HG02678 (cell line): ENCODE data around the gene PEX11A.

Experiments used
- ATAC-seq: cut with Tn5 transposase; IDR thresholded peaks from one replicate; pipeline ENCODE4 v1.9.1; 2021; ENCODE audit warnings: mild to moderate bottlenecking, moderate library complexity; ENCODE audit not compliant: unreplicated experiment

The PEX11A gene

GRCh38 chr15:89677381-89677780 lies 13.2 kb downstream of the PEX11A start:
- ATAC-seq = no peak

- ATAC-seq = no peak
Measured at GRCh38 chr15:89675606-89676005, 14.9 kb downstream of the PEX11A start.

- ATAC-seq = no peak
Measured at GRCh38 chr15:89674526-89674925, 16.0 kb downstream of the PEX11A start.

DNA sequence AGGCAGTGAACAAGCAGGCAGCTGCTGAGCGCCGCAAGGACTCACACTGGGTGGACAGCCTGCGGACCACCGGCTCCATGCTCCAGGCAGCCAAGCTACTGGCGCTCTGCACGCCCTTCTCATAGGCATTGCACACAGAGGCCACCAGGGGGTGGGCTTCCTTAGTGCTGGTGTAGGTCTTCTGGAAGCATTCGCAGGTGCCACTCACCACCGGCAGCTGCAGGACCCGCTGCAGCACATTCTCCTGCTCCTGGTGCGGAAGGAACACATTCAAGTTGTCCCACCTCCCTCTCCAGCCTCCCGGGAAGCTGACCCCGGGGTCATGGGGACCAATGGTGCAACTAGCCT lies 17.4 kb downstream of the PEX11A start:
- no peak for ATAC-seq

DNA sequence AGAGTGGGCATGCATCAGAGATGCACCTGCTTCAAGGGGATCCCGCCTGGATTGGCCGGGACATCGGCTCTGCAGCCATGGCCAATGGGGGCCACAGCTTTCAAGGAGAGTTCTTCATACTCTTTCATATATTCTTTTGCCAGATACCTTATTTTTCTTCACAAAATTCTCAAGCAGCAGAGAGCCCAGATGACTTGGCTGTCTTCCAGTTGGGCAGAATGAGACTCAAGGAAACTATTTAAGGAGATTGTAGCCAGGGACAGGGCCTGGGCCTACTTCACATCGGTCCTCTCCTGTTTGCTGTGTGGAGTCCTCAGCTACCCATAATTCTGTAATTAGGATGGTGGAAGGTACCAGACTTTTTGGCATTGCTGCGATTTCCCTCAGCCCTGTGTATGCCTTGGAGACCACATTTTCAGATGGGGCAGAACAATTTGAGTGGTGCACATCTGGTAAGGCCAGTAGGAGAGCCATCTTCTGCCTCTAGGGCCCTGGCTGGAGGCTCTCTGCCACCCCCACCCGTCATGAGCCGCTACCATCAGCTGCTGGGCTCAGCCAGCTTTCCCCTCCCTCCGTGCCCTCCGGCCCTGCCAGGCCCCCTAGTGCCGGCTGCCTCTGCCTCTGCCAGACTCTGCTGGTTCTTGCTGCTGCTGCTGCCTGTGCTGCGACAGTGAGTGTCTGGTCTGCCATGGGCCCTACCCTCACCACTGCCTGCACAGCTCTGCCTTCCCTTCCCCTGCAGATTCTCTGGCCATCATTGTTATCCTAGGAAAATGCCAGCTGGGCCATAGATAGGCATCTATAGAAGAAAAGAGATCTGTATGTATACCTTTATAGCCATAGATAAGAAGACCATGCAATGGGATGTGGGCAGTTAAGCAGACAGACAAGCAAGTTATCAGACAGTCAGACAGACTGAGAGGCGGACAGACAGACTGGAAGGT lies 18.1 kb downstream of the PEX11A start:
- ATAC-seq = no peak

DNA sequence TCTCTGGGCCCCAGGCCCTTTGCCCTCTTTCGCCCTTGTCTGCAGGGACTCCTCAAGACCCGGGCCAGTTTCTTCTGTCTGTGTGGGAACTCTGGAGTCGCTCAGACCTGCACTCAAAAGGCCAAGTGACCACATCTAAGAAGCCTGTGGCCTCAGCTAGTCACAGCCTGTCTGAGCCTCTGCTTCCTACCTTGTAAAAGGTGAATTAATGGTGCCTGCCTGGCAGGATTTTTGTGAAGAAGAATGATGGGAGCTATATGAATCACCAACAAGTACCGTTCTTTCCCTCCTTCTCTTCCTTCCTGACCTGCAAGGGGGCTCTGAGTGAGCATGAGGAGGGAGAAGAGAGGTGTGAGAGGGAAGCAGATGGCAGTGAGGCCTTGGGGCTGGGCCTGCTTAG lies 18.9 kb downstream of the PEX11A start:
- no peak for ATAC-seq

DNA sequence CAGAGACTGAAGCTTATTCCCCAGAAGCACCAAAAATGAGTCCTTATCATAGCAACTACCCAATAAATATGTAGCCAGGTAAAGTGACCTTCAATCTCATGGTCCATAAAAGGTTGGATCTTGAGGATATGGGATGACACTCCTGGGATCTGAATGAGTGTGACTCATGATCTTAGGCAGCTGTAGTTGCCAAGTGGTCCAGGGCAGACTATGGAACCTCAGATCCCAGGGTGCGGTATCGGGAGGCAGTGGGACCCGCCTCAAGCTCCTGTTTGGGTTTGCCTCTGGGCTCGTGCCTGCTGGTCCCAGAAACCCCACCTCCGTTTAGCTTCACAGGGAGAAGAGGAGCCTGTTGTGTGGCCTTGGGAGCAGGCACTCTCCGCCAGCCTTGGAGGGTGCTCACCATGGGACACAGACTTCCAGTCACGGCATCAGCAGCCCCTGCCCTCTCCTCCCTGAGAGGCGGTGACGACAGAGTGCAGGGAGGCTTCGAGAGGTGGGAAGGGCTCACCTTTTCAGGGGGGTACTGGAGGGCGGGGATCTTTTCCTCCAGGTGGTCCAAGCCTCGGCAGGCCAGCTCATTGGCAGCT lies 19.5 kb downstream of the PEX11A start:
- no peak for ATAC-seq

DNA sequence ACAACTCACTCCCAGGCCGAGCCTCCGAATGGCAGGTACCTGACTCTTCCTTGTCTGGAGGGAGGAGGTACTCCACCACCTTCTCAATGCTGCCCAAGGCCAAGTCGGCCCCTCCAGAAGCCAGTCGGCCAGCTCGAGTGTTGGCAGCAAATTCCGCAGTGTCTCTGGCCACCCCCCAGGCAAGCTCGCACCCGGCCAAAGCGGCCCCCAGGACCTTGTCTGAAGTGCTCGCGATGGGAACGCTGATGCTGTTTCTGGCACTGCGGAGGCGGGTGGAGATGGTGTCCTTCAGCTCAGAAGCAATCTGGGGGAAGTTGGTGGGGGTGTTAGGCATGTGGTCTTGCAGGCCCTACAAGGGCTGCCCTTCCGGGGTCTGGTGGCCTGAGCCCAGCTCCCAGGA lies 20.6 kb downstream of the PEX11A start:
- no peak for ATAC-seq

DNA sequence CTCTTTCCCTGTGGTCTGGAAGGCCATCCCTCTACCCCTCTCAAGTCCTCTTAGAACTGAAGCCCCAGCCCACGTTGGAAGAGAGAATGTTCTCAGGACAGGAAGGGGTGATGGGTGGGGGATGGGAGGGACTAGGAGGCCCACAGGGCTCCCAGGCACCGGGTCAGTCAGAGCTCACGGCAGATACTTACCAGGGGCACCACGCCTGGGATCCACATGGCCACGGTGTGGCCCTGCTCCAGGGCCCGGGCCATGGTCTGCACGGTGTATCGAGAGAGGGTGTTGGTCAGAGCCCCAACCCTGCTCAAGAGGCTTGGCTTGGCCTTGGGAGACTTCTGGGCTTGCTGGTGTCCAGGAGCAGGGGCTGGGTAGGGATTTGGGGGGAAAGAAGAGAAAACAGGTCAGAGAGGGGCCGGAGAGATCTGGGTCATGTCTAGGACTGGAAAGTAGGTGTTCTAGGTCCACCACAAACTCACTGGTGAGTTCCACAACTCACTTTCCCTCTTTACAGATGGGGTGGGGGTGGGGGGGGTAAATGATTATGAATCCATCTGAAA lies 21.2 kb downstream of the PEX11A start:
- ATAC-seq = no peak

DNA sequence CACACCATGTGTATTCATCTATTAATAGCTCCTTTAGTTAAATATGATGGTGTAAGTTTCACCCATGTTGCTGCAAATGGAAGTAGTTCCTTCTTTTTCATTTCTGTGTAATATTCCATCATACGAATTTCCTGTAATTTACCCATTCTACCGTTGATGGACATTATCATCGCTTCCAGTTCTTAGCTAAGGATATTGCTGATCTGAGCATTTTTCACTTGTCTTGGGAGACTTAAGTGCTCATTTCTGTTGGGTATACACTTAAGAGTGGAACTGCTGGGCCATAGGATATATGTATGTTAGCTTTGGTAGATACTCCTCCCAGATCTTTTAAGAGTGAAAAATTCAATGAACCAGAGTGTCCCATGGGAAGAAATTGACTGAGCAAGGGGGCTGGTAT lies 22.4 kb downstream of the PEX11A start:
- ATAC-seq = no peak

- no peak for ATAC-seq
Measured at GRCh38 chr15:89667706-89667960, 22.9 kb downstream of the PEX11A start.

- no peak for ATAC-seq
Measured at GRCh38 chr15:89666858-89667705, 23.5 kb downstream of the PEX11A start.

- ATAC-seq = no peak
Measured at GRCh38 chr15:89666184-89666857, 24.2 kb downstream of the PEX11A start.

DNA sequence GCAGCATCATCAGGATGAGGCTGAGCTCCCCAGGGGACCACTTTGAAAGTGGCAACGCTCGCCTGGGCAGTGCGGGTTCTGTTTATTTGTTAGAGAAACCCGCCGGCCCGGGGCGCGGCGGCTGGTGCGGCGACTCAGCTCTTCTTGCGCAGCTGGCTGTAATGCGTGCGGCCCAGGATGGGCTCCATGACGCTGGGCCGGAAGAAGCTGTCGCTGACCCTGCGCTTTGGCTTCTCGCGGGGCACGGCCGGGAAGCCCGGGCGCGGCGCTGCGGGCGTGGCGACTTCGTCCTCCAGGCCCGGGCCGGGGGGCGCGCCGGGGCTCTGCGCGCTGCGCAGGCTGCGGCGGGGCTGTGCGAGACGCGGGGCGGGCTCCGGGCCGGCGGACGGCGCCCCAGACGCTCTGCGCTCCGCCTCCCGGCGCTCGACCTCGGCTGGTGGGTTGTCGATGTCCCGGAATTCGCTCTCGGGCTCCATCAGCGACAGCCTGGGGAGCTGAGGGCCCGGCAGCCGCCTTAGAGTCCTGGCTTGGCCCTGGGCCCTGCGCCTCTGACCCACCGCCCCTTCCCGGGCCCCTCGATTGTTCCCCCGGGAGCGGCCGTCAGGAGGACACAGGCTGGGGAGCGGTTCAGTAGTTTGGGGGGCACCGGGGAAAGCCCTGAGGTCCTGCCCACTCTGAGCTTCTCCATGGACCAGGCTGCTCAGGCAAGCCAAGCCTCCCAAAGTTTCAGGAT lies 24.9 kb downstream of the PEX11A start:
- no peak for ATAC-seq

DNA sequence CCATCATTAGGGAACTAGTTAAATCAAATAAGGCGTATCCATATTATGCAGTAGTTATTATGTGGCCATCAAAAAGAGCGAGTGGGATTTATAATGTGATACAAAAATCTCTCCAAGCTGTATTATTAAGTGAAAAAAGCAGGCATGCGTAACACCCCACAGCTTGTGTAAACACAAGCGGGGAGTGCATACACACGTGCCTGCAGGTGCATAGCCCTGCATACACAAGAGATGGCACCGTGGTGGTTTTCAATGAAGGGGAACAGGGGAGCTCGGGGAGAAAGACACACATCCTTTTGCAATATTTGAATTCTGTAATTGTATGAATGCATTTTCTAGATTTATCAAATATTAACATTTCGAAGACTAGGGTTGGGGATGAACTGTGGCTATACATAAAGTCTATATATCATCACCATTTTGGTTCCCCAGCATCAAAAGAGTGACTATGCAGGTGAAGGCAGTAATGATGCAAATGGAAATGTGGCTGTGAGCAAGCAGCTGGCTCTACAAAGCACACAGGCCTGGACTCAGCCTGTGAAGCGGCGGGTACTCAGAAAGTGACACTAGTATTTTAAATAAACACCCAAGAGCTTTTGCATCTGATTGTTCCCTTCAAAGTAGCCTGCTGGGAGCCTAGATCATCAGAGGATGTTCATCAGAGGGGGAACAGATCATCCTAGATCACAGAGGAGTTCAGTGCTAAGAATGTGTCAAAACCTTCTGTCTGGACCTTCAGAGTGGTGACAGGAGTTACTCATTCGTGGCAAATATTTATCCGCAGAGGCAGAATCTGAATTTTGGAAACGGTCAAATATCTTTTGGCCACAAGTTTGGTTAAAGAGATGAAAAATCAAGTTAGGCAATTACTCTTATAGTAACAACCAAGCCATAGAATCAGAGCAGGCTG lies 25.9 kb downstream of the PEX11A start:
- ATAC-seq = no peak

GRCh38 chr15:89662893-89663626 lies 27.5 kb downstream of the PEX11A start:
- ATAC-seq = no peak

GRCh38 chr15:89660556-89660955 lies 30.0 kb downstream of the PEX11A start:
- no peak for ATAC-seq

- ATAC-seq = no peak
Measured at GRCh38 chr15:89659295-89659694, 31.3 kb downstream of the PEX11A start.
